Posterior cingulate gyrus (tissue), 11 donors: ENCODE data around the gene PPP1R17.

Experiments used
- DNase-seq, 10 donors: peaks; one replicate each; pipeline versions ENCODE4 v3.0.0 to v3.0.0-alpha.2; 2020 to 2021; ENCODE audit warnings: mixed read lengths in 3 of 10
- intact Hi-C: fragments of 100-400 bp; cut with DNase I; formaldehyde crosslinking; loops from one replicate; pipeline ENCODE4 v1.15.1; 2023

The PPP1R17 gene

GRCh38 chr7:31695859-31696614 lies 9.0 kb downstream of the PPP1R17 start:
- DNase-seq, result peak in 1 of 10 donors; percentile 14

GRCh38 chr7:31699050-31699449 lies 12.0 kb downstream of the PPP1R17 start:
- no peak for DNase-seq
- intact Hi-C loops, result no loop called here

More at GRCh38 chr7:31695859-31696614, 9.0 kb downstream of the PPP1R17 start:
- intact Hi-C loops, result no loop called here

GRCh38 chr7:31702354-31702753 lies 15.3 kb downstream of the PPP1R17 start:
- DNase-seq, result no peak
- intact Hi-C loops, result no loop called here

GRCh38 chr7:31705377-31705776 lies 18.4 kb downstream of the PPP1R17 start:
- no peak for DNase-seq
- intact Hi-C loops, result no loop called here

GRCh38 chr7:31707089-31707488 lies 20.1 kb downstream of the PPP1R17 start:
- intact Hi-C loops, result no loop called here
- DNase-seq, result no peak

- intact Hi-C loops, result no loop called here
- DNase-seq, result no peak
Measured at GRCh38 chr7:31710171-31710570, 23.2 kb downstream of the PPP1R17 start.

- DNase-seq, result no peak
- intact Hi-C loops, result no loop called here
Measured at GRCh38 chr7:31716355-31716754, 29.3 kb downstream of the PPP1R17 start.

- DNase-seq, result no peak
- intact Hi-C loops, result no loop called here
Measured at GRCh38 chr7:31720366-31720765, 33.4 kb downstream of the PPP1R17 start.

GRCh38 chr7:31724696-31725095 lies 37.7 kb downstream of the PPP1R17 start:
- intact Hi-C loops, result no loop called here
- DNase-seq, result no peak

- DNase-seq, result no peak
- intact Hi-C loops, result no loop called here
Measured at GRCh38 chr7:31729195-31729804, 42.3 kb downstream of the PPP1R17 start.

GRCh38 chr7:31734456-31734855 lies 47.4 kb downstream of the PPP1R17 start:
- no peak for DNase-seq
- intact Hi-C loops, result no loop called here

- peak; percentile 53 to 95 (median 81) for DNase-seq
- intact Hi-C loops, result loop anchor here (1.0 kb wide), 3 partner anchors 88 to 602 kb away; no protein-coding TSS in a partner anchor
Measured at GRCh38 chr7:31735991-31736982, 49.3 kb downstream of the PPP1R17 start.

- intact Hi-C loops, result loop anchor here (5.0 to 10.0 kb wide), 2 partner anchors 605 to 743 kb away; no protein-coding TSS in a partner anchor
- no peak for DNase-seq
Measured at GRCh38 chr7:31741852-31742251, 54.8 kb downstream of the PPP1R17 start.

- intact Hi-C loops, result loop anchor here (1.0 to 10.0 kb wide), 3 partner anchors 460 to 740 kb away; no protein-coding TSS in a partner anchor
Measured at GRCh38 chr7:31744294-31744874, 57.4 kb downstream of the PPP1R17 start.

GRCh38 chr7:31747553-31747952 lies 60.5 kb downstream of the PPP1R17 start:
- intact Hi-C loops, result loop anchor here (10.0 kb wide), 1 partner anchor 737 kb away; no protein-coding TSS in a partner anchor

More at GRCh38 chr7:31744294-31744874, 57.4 kb downstream of the PPP1R17 start:
- DNase-seq, result peak; percentile 48 to 96 (median 80)

GRCh38 chr7:31748084-31748483 lies 61.1 kb downstream of the PPP1R17 start:
- no peak for DNase-seq
- intact Hi-C loops, result loop anchor here (10.0 kb wide), 1 partner anchor 737 kb away; no protein-coding TSS in a partner anchor

More at GRCh38 chr7:31747553-31747952, 60.5 kb downstream of the PPP1R17 start:
- no peak for DNase-seq

- DNase-seq, result no peak
- intact Hi-C loops, result no loop called here
Measured at GRCh38 chr7:31751726-31752125, 64.7 kb downstream of the PPP1R17 start.
